Suprapubic skin (tissue), 4 donors: Measurements from ENCODE around the gene SUMF1. TPM values are rescaled to one million over a fixed set of nuclear protein-coding genes. Genes with fewer than 3 reads are reported as not detected.

Experiments used
- DNase-seq, 2 donors: peaks; one replicate each; pipeline ENCODE4 v3.0.0-alpha.2; 2019; ENCODE audit warnings: low spot score in 2 of 2
- H3K27ac ChIP-seq: fragments of 200-600 bp; sonication (generic); one replicate; pipeline ENCODE4 v1.5.1; 2019
- H3K27me3 ChIP-seq: fragments of 200-600 bp; sonication (generic); one replicate; pipeline ENCODE4 v1.5.1; 2019
- H3K36me3 ChIP-seq: fragments of 200-600 bp; sonication (generic); one replicate; pipeline ENCODE4 v1.5.1; 2019
- H3K4me1 ChIP-seq: fragments of 200-600 bp; sonication (generic); one replicate; pipeline ENCODE4 v1.5.1; 2019
- H3K4me3 ChIP-seq: fragments of 200-600 bp; sonication (generic); one replicate; pipeline ENCODE4 v1.5.1; 2019; ENCODE audit warnings: mild to moderate bottlenecking
- H3K9me3 ChIP-seq: fragments of 200-600 bp; sonication (generic); one replicate; pipeline ENCODE4 v1.5.1; 2019
- CTCF ChIP-seq, 2 donors: fragments of 200-600 bp in 1 of 2; fragments of 450-650 bp in 1 of 2; sonication (generic) in 1 of 2; IDR thresholded peaks; one replicate each; pipeline ENCODE4 v1.5.1; 2016 to 2019; ENCODE audit warnings: antibody characterized with exemption in 2 of 2, mild to moderate bottlenecking in 1 of 2, moderate library complexity in 1 of 2
- EP300 ChIP-seq: sonication (generic); formaldehyde crosslinking; IDR thresholded peaks from one replicate; pipeline ENCODE4 v1.6.1; 2017; ENCODE audit warnings: antibody characterized with exemption
- POLR2A ChIP-seq, 2 donors: fragments of 450-650 bp; IDR thresholded peaks; one replicate each; pipeline ENCODE4 v1.6.1; 2017; ENCODE audit warnings: antibody characterized with exemption in 2 of 2, mild to moderate bottlenecking in 2 of 2, moderate library complexity in 2 of 2
- POLR2AphosphoS5 ChIP-seq, 3 donors: sonication (generic); formaldehyde crosslinking; IDR thresholded peaks; one replicate each; pipeline ENCODE4 v1.6.1; 2017; ENCODE audit warnings: antibody characterized with exemption in 3 of 3
- WGBS: methylation state at CpG from one replicate; pipeline ENCODE4 v1.1.5; 2018; 5-methylcytosine and 5-hydroxymethylcytosine counted together
- total RNA-seq, 4 donors: library from RNA; depleted of rRNA; stranded (reverse); fragments of >200 nt; gene quantifications; one replicate each; pipeline ENCODE4 v1.1.0, GENCODE V29; 2016

The SUMF1 gene
- total RNA-seq, 4 donors from 2014 or later, result 38.9 to 47.3 (median 42.3) TPM

- TF ChIP-seq EP300, result no peak
- no peak for TF ChIP-seq CTCF (IDR thresholded peaks at IDR 0.05)
- no peak for TF ChIP-seq POLR2A (IDR thresholded peaks at IDR 0.05)
- TF ChIP-seq POLR2AphosphoS5 (IDR thresholded peaks at IDR 0.05), result no peak
Measured at GRCh38 chr3:4497843-4498324, 30.8 kb upstream of the SUMF1 start.

DNA sequence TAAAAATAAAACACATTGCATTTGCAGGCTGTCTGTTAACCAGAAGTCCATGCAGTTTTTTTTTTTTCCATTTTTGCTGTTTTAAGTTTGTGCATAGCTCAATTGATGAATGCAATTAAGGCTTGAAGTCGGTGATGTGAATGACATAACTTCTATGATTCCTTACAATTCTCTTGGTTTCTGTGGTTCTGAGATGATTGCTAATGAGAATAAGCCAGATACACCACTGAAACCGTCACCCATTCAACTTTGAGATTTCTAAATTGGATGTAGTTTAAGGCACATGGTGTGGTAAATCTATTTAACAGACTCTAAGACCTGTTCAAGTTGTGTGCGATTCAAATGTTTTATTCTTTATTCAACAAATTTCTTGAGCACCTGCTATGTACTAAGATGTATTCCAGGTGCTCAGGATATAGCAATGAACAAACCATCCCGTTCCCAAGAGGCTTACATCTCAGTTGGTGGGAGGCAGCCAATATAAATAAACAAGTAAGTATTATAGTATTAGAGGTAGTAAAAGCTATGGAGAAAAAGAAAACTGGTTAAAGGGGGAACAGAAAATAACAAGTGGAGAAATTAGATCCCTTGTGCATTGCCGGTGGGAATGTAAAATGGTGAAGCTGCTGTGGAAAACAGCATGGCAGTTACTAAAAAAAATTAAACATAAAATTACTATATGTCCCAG, 30.1 kb upstream of the SUMF1 start:
- H3K9me3 ChIP-seq, result no peaks in the 10 kb centered on the region
- no peak for DNase-seq
- H3K4me3 ChIP-seq, result no peak overlapping the region
- TF ChIP-seq EP300 (no peak), POLR2AphosphoS5 (IDR thresholded peaks at IDR 0.05) (no peak), POLR2A (IDR thresholded peaks at IDR 0.05) (no peak), CTCF (IDR thresholded peaks at IDR 0.05) (no peak)
- H3K27me3 ChIP-seq, result no peaks in the 10 kb centered on the region
- 71% methylated on average over 5 of the region's 5 CpGs for WGBS
- no peaks in the 10 kb centered on the region for H3K36me3 ChIP-seq
- H3K4me1 ChIP-seq, result peaks cover 15% of the 10 kb centered on the region
- no peak overlapping the region for H3K27ac ChIP-seq

More at GRCh38 chr3:4497843-4498324, 30.8 kb upstream of the SUMF1 start:
- 57% methylated on average over 1 of the region's 1 CpG for WGBS
- H3K27ac ChIP-seq, result no peak overlapping the region
- H3K36me3 ChIP-seq, result no peaks in the 10 kb centered on the region
- no peaks in the 10 kb centered on the region for H3K27me3 ChIP-seq
- H3K4me3 ChIP-seq, result no peak overlapping the region
- peaks cover 11% of the 10 kb centered on the region for H3K4me1 ChIP-seq
- no peak for DNase-seq
- H3K9me3 ChIP-seq, result no peaks in the 10 kb centered on the region

GRCh38 chr3:4496087-4496452, 29.0 kb upstream of the SUMF1 start:
- H3K9me3 ChIP-seq, result no peaks in the 10 kb centered on the region
- H3K4me3 ChIP-seq, result no peak overlapping the region
- TF ChIP-seq POLR2AphosphoS5 (IDR thresholded peaks at IDR 0.05) (no peak), EP300 (no peak)
- H3K27ac ChIP-seq, result no peak overlapping the region
- no peaks in the 10 kb centered on the region for H3K36me3 ChIP-seq
- no peak for DNase-seq
- H3K4me1 ChIP-seq, result peaks cover 22% of the 10 kb centered on the region
- 55% methylated on average over 3 of the region's 3 CpGs for WGBS
- no peaks in the 10 kb centered on the region for H3K27me3 ChIP-seq

DNA sequence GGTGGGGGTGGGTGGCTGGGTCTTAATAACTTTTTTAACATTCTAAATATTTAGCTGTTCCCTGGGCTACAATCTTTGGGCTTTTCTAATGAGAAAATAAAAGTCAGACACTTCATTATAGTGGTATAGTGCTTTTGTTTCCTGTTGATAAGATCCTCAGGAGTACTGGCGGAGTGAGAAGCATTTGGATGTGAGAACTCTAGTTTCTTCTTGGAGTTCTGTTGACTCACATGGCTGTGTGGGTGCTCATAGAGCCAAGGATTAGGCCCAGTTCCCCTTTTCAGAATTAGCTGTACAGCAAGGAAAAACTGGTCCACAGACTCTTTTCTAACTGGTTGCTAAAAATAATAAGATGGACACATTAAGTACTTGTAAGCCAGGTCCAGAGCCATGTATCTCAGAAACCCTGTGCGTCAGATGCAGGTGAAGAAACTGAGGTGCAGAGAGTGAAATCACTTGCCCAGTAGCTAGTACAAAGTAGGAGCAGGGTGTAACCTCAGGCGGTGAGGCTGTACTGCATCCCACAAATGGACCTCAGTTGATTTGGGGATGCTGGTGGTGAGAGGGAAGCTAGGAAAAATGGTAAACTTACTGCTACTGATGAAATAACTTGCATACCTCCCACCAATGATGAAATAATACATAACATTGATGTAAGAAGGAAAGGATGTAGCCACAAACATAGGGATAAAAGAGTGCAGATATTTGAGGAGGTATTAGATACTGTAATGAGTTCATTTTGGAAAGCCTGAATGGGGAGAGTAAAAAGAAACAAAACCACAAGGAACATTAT, 28.4 kb upstream of the SUMF1 start:
- 70% methylated on average over 3 of the region's 3 CpGs for WGBS

DNA sequence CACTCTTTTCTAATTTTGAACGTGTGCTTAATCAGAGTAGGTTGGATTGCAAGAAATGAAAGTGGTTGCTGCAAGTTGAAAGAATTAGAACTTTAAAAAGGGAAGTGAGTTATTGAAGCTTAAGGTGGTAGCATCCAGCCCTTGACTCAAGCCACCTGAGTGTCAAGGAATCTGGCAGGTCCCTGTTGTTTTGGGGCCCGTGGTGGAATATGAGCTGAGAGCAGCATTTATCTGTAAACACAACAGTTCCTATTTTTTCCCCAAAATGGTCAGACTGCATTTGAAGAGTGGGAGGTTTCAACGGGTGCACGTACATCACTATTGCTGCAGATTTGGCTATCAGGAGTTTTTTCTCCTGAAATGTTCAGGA, 27.8 kb upstream of the SUMF1 start:
- TF ChIP-seq POLR2A (IDR thresholded peaks at IDR 0.05), result no peak
- TF ChIP-seq EP300, result no peak
- no peak for TF ChIP-seq POLR2AphosphoS5 (IDR thresholded peaks at IDR 0.05)
- TF ChIP-seq CTCF (IDR thresholded peaks at IDR 0.05), result no peak
- Histone ChIP-seq H3K9me3 (no peaks in the 10 kb centered on the region), H3K4me3 (peak overlapping the region; percentile 89), H3K4me1 (peaks cover 22% of the 10 kb centered on the region), H3K27ac (no peak overlapping the region), H3K36me3 (no peaks in the 10 kb centered on the region), H3K27me3 (no peaks in the 10 kb centered on the region)
- WGBS, result 43% methylated on average over 4 of the region's 4 CpGs
- no peak for DNase-seq

More for the DNA sequence above, 28.4 kb upstream of the SUMF1 start:
- Histone ChIP-seq H3K36me3 (no peaks in the 10 kb centered on the region), H3K4me1 (peaks cover 22% of the 10 kb centered on the region), H3K9me3 (no peaks in the 10 kb centered on the region), H3K27me3 (no peaks in the 10 kb centered on the region), H3K27ac (no peak overlapping the region), H3K4me3 (peak overlapping the region; percentile 89)
- no peak for TF ChIP-seq CTCF (IDR thresholded peaks at IDR 0.05)
- TF ChIP-seq POLR2AphosphoS5 (IDR thresholded peaks at IDR 0.05), result no peak
- TF ChIP-seq POLR2A (IDR thresholded peaks at IDR 0.05), result no peak
- TF ChIP-seq EP300, result no peak
- DNase-seq, result no peak
